Stimulated activated effector memory CD8-positive, alpha-beta T cell treated with anti-CD3 and anti-CD28 coated beads, Interleukin-12 subunit alpha, Interleukin-12 subunit beta, amount 100 ng/mL, for 72 hours (primary cell): ENCODE results near the gene ZNF154.

Experiments
- ATAC-seq: fragments of 150-1000 bp; cut with Tn5 transposase; 2 replicates; pipeline ENCODE4 v1.10.0; 2021
- DNase-seq, 2 donors: peaks; one replicate each; pipeline ENCODE4 v3.0.0; 2021 to 2022; ENCODE audit warnings: low spot score in 2 of 2
- H3K27ac Mint-ChIP-seq: one replicate; pipeline ENCODE4 v1.8.0; 2022; ENCODE audit warnings: mild to moderate bottlenecking, mixed read lengths
- H3K36me3 Mint-ChIP-seq: one replicate; pipeline ENCODE4 v1.8.0; 2022; ENCODE audit warnings: mild to moderate bottlenecking, mixed read lengths
- H3K4me1 Mint-ChIP-seq: one replicate; pipeline ENCODE4 v1.8.0; 2022; ENCODE audit warnings: mixed read lengths
- H3K4me3 Mint-ChIP-seq: one replicate; pipeline ENCODE4 v1.8.0; 2022; ENCODE audit warnings: mild to moderate bottlenecking, mixed read lengths
- H3K9me3 Mint-ChIP-seq: one replicate; pipeline ENCODE4 v1.8.0; 2022; ENCODE audit warnings: mixed read lengths

Gene ZNF154

GRCh38 chr19:57701625-57702024 lies 7.4 kb downstream of the ZNF154 start:
- DNase-seq: no peak
- ATAC-seq: no peak
- no peaks in the 10 kb centered on the region for H3K4me1 Mint-ChIP-seq
- H3K27ac Mint-ChIP-seq: no peak overlapping the region
- H3K9me3 Mint-ChIP-seq: peaks cover 40% of the 10 kb centered on the region
- no peak overlapping the region for H3K4me3 Mint-ChIP-seq
- peaks cover 18% of the 10 kb centered on the region for H3K36me3 Mint-ChIP-seq

- peaks cover 1% of the 10 kb centered on the region for H3K4me1 Mint-ChIP-seq
- H3K27ac Mint-ChIP-seq: no peak overlapping the region
- peaks cover 31% of the 10 kb centered on the region for H3K9me3 Mint-ChIP-seq
- H3K4me3 Mint-ChIP-seq: no peak overlapping the region
- ATAC-seq (no peak), DNase-seq (no peak)
- peaks cover 27% of the 10 kb centered on the region for H3K36me3 Mint-ChIP-seq
Observed at GRCh38 chr19:57689750-57690149, 19.3 kb downstream of the ZNF154 start.

GRCh38 chr19:57688011-57688763 lies 20.8 kb downstream of the ZNF154 start:
- peaks cover 37% of the 10 kb centered on the region for H3K9me3 Mint-ChIP-seq
- no peak overlapping the region for H3K27ac Mint-ChIP-seq
- ATAC-seq (no peak), DNase-seq (no peak)
- H3K36me3 Mint-ChIP-seq: peaks cover 41% of the 10 kb centered on the region
- H3K4me1 Mint-ChIP-seq: peaks cover 17% of the 10 kb centered on the region
- H3K4me3 Mint-ChIP-seq: no peak overlapping the region

- no peak overlapping the region for H3K4me3 Mint-ChIP-seq
- peaks cover 41% of the 10 kb centered on the region for H3K9me3 Mint-ChIP-seq
- H3K4me1 Mint-ChIP-seq: peaks cover 24% of the 10 kb centered on the region
- ATAC-seq (no peak), DNase-seq (no peak)
- H3K36me3 Mint-ChIP-seq: peaks cover 48% of the 10 kb centered on the region
- H3K27ac Mint-ChIP-seq: no peak overlapping the region
Observed at GRCh38 chr19:57687363-57688010, 21.5 kb downstream of the ZNF154 start.

- H3K9me3 Mint-ChIP-seq: peaks cover 45% of the 10 kb centered on the region
- H3K4me3 Mint-ChIP-seq: no peak overlapping the region
Observed at GRCh38 chr19:57686727-57687126, 22.3 kb downstream of the ZNF154 start.

GRCh38 chr19:57682226-57682766 lies 26.7 kb downstream of the ZNF154 start:
- Mint-ChIP-seq H3K4me1 (peaks cover 35% of the 10 kb centered on the region), H3K4me3 (peak overlapping the region; percentile 91), H3K36me3 (peaks cover 58% of the 10 kb centered on the region), H3K9me3 (peaks cover 44% of the 10 kb centered on the region), H3K27ac (peak overlapping the region; percentile 90)
- ATAC-seq (no peak), DNase-seq (no peak)

More at GRCh38 chr19:57686727-57687126, 22.3 kb downstream of the ZNF154 start:
- no peak for DNase-seq
- Mint-ChIP-seq H3K36me3 (peaks cover 56% of the 10 kb centered on the region), H3K27ac (no peak overlapping the region), H3K4me1 (peaks cover 31% of the 10 kb centered on the region)
- no peak for ATAC-seq

- peaks cover 7% of the 10 kb centered on the region for H3K9me3 Mint-ChIP-seq
- H3K4me3 Mint-ChIP-seq: no peak overlapping the region
- H3K27ac Mint-ChIP-seq: no peak overlapping the region
- no peaks in the 10 kb centered on the region for H3K36me3 Mint-ChIP-seq
- ATAC-seq: no peak
- H3K4me1 Mint-ChIP-seq: no peaks in the 10 kb centered on the region
- no peak for DNase-seq
Observed at GRCh38 chr19:57675881-57676280, 33.1 kb downstream of the ZNF154 start.

GRCh38 chr19:57672466-57672865 lies 36.5 kb downstream of the ZNF154 start:
- no peaks in the 10 kb centered on the region for H3K36me3 Mint-ChIP-seq
- no peak overlapping the region for H3K4me3 Mint-ChIP-seq
- no peak overlapping the region for H3K27ac Mint-ChIP-seq
- DNase-seq (no peak), ATAC-seq (no peak)
- no peaks in the 10 kb centered on the region for H3K4me1 Mint-ChIP-seq
- H3K9me3 Mint-ChIP-seq: peaks cover 5% of the 10 kb centered on the region

GRCh38 chr19:57671124-57671895 lies 37.7 kb downstream of the ZNF154 start:
- H3K4me3 Mint-ChIP-seq: no peak overlapping the region
- DNase-seq (no peak), ATAC-seq (no peak)
- no peaks in the 10 kb centered on the region for H3K36me3 Mint-ChIP-seq
- no peak overlapping the region for H3K27ac Mint-ChIP-seq
- peaks cover 5% of the 10 kb centered on the region for H3K9me3 Mint-ChIP-seq
- no peaks in the 10 kb centered on the region for H3K4me1 Mint-ChIP-seq

GRCh38 chr19:57668635-57669034 lies 40.4 kb downstream of the ZNF154 start, which contains the start of gene ZSCAN4:
ZSCAN4 (plus strand) TSS chr19:57668935; CDS start chr19:57676146, 7,211 bp downstream.
- no peaks in the 10 kb centered on the region for H3K36me3 Mint-ChIP-seq
- H3K4me1 Mint-ChIP-seq: no peaks in the 10 kb centered on the region
- no peak within 1 kb of the TSS for H3K27ac Mint-ChIP-seq
- ATAC-seq: no peak
- H3K9me3 Mint-ChIP-seq: no peaks in the 10 kb centered on the region
- H3K4me3 Mint-ChIP-seq: no peak within 1 kb of the TSS
- DNase-seq: no peak

GRCh38 chr19:57667228-57667627 lies 41.8 kb downstream of the ZNF154 start:
- no peaks in the 10 kb centered on the region for H3K9me3 Mint-ChIP-seq
- H3K4me1 Mint-ChIP-seq: no peaks in the 10 kb centered on the region
- no peak overlapping the region for H3K27ac Mint-ChIP-seq
- no peaks in the 10 kb centered on the region for H3K36me3 Mint-ChIP-seq
- no peak for DNase-seq
- H3K4me3 Mint-ChIP-seq: no peak overlapping the region
- no peak for ATAC-seq

- no peaks in the 10 kb centered on the region for H3K36me3 Mint-ChIP-seq
- no peak for ATAC-seq
- H3K9me3 Mint-ChIP-seq: peaks cover 3% of the 10 kb centered on the region
- no peaks in the 10 kb centered on the region for H3K4me1 Mint-ChIP-seq
- no peak overlapping the region for H3K27ac Mint-ChIP-seq
- DNase-seq: no peak
- peak overlapping the region; percentile 72 for H3K4me3 Mint-ChIP-seq
Observed at GRCh38 chr19:57665261-57665806, 43.7 kb downstream of the ZNF154 start.

GRCh38 chr19:57664269-57665127 lies 44.5 kb downstream of the ZNF154 start:
- Mint-ChIP-seq H3K9me3 (peaks cover 3% of the 10 kb centered on the region), H3K36me3 (no peaks in the 10 kb centered on the region), H3K27ac (no peak overlapping the region), H3K4me3 (peak overlapping the region; percentile 72), H3K4me1 (no peaks in the 10 kb centered on the region)
- ATAC-seq: peak; percentile 51
- no peak for DNase-seq

- ATAC-seq (no peak), DNase-seq (no peak)
- H3K9me3 Mint-ChIP-seq: peaks cover 42% of the 10 kb centered on the region
- H3K4me3 Mint-ChIP-seq: no peak overlapping the region
- H3K36me3 Mint-ChIP-seq: no peaks in the 10 kb centered on the region
- H3K27ac Mint-ChIP-seq: no peak overlapping the region
- peaks cover 6% of the 10 kb centered on the region for H3K4me1 Mint-ChIP-seq
Observed at GRCh38 chr19:57656346-57656745, 52.7 kb downstream of the ZNF154 start.
